Measurements from ENCODE around the gene PIK3R1. TPM values are rescaled to one million over a fixed set of nuclear protein-coding genes. Genes with fewer than 3 reads are reported as not detected.

PIK3R1 gene
- total RNA-seq, 3 donors from 2014 or later: 66.7 to 197 (median 74.9) TPM

DNA sequence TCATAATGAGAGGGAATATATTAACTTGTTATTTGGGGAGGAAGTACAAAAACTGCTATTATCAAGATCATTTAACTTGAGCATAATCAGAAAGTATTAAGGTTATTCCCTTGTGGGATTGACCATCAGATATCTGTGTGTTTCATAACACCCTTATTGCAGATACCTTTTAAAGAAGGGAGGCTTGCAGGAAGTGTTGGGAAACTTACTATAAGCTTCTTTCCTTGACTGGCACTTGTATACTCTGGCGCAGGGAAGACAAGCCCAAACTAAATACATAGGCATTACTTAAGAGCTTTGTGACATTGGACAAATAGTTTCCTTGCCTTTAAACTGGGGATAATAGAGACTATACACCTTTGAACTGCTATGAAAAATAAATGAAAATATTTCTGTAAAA, 50.9 kb downstream of the PIK3R1 start:
- intact Hi-C loops (cut with DNase I, micrococcal nuclease): no loop called here
- H3K36me3 ChIP-seq (ENCODE audit: low read depth): no peaks in the 10 kb centered on the region

DNA sequence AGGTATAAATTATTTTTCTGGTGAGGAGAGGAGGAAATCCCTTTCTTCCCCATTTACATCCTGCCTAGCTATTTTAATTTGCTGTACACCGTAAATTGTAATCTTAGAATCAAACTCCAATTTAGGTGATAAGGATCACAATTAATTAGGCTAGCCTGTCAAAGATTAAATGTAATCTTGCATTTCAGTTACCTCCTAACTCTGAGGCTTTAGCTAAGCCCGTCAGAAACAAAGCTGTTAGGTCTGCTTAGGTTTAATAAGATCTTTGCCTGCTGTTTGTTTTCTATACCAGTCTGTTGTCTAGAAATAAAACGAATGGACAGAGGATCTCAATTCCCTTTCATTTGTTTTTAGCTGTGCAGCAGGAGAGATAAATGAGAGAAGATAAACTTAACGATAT, 51.5 kb downstream of the PIK3R1 start:
- H3K4me3 ChIP-seq: no peak overlapping the region
- ATAC-seq: peak; percentile 16
- peaks cover 46% of the 10 kb centered on the region for H3K4me1 ChIP-seq (ENCODE audit: low read depth)
- intact Hi-C loops (cut with DNase I, micrococcal nuclease): no loop called here
- no peaks in the 10 kb centered on the region for H3K9me3 ChIP-seq
- DNase-seq: no peak
- no peaks in the 10 kb centered on the region for H3K36me3 ChIP-seq (ENCODE audit: low read depth)
- TF ChIP-seq, protein P1, sequence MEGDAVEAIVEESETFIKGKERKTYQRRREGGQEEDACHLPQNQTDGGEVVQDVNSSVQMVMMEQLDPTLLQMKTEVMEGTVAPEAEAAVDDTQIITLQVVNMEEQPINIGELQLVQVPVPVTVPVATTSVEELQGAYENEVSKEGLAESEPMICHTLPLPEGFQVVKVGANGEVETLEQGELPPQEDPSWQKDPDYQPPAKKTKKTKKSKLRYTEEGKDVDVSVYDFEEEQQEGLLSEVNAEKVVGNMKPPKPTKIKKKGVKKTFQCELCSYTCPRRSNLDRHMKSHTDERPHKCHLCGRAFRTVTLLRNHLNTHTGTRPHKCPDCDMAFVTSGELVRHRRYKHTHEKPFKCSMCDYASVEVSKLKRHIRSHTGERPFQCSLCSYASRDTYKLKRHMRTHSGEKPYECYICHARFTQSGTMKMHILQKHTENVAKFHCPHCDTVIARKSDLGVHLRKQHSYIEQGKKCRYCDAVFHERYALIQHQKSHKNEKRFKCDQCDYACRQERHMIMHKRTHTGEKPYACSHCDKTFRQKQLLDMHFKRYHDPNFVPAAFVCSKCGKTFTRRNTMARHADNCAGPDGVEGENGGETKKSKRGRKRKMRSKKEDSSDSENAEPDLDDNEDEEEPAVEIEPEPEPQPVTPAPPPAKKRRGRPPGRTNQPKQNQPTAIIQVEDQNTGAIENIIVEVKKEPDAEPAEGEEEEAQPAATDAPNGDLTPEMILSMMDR (IDR thresholded peaks at IDR 0.05): no peak

More for the DNA sequence above, 50.9 kb downstream of the PIK3R1 start:
- H3K4me1 ChIP-seq (ENCODE audit: low read depth): peaks cover 46% of the 10 kb centered on the region
- no peak for DNase-seq
- H3K4me3 ChIP-seq: no peak overlapping the region
- peak; percentile 49 for ATAC-seq
- TF ChIP-seq, protein P1 (IDR thresholded peaks at IDR 0.05): no peak
- no peaks in the 10 kb centered on the region for H3K9me3 ChIP-seq

DNA sequence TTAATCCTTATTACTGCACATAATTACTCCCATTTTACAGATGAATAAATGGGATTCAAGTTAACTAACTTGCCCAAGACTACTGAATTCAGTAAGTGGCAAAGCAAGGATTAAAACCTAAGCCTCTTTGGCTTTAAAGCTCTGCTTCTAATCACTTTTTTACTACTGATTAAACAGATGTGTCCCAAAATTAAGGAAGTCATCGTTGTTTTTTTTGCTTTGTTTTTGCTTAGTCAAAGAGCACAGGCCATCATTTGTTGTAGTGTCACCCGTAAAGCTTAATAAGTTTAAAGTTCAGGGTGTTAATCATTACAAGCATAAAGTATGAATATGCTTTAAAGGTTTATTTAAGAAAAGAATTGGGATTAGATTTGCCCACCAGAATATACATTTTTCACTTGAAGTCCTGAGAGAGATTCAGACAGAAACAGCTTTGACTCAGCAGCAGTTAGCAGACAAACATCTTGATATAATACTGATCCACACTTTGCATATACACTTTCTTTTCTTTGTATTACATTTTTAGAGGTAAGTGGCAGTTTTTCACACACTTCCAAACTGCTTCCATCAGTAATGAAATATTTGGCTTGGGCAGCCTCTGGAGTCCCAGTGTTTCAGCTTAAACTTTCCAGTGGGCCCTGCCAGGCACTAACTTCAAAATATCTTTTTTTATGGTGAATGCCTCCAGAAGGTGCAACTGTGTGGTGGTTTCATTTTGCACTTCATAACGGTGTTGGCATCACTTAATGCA, 52.7 kb downstream of the PIK3R1 start:
- intact Hi-C loops (cut with DNase I, micrococcal nuclease): no loop called here
- Histone ChIP-seq H3K4me1 (ENCODE audit: low read depth) (peaks cover 46% of the 10 kb centered on the region), H3K4me3 (no peak overlapping the region), H3K36me3 (ENCODE audit: low read depth) (no peaks in the 10 kb centered on the region), H3K9me3 (no peaks in the 10 kb centered on the region)
- DNase-seq (no peak), ATAC-seq (no peak)
- TF ChIP-seq, protein P1 (IDR thresholded peaks at IDR 0.05): no peak

DNA sequence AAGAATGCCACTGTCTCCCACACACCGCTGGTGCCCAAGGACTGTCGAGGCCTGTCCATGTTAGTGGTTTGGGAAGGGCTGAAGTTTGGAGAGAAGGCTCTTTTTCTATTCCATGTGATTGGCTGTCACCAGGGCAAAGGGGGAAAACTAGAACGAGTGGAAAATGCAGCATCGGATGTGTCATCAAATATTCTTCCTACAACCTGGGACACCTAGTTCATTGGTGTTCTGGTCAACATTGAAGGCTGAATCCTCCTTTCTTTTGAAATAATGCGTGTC, 53.2 kb downstream of the PIK3R1 start:
- no peaks in the 10 kb centered on the region for H3K9me3 ChIP-seq
- peaks cover 46% of the 10 kb centered on the region for H3K4me1 ChIP-seq (ENCODE audit: low read depth)
- no peak overlapping the region for H3K4me3 ChIP-seq
- no peak for DNase-seq
- TF ChIP-seq, protein P1 (IDR thresholded peaks at IDR 0.05): no peak
- H3K36me3 ChIP-seq (ENCODE audit: low read depth): no peaks in the 10 kb centered on the region
- no peak for ATAC-seq
- intact Hi-C loops (cut with DNase I, micrococcal nuclease): no loop called here

DNA sequence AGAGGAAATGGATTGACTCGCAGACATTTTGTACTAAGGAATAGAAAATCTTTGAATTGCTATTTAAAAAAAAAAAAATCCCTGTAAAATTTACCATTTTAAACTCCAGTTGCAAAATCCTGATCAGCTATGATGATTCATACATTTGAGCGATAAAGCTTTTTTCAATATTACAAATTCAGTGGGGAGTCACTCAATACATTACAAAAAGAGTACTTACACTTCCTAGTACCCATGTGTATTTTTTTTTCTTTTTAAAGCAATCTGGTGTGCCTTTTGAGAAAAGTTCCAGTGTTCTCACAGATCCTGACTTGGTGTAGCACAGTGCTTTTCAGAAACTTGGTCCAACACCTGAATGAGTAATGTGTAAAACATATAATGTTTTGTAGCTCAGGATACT, 54.3 kb downstream of the PIK3R1 start:
- H3K4me3 ChIP-seq: no peak overlapping the region
- no peaks in the 10 kb centered on the region for H3K9me3 ChIP-seq
- no peaks in the 10 kb centered on the region for H3K36me3 ChIP-seq (ENCODE audit: low read depth)
- H3K4me1 ChIP-seq (ENCODE audit: low read depth): peaks cover 39% of the 10 kb centered on the region
- ATAC-seq (no peak), DNase-seq (no peak)
- intact Hi-C loops (cut with DNase I, micrococcal nuclease): no loop called here
- TF ChIP-seq, protein P1 (IDR thresholded peaks at IDR 0.05): no peak
